Neutrophil (primary cell): ENCODE measurements around the gene CITED2.

Experiments
- H3K27ac ChIP-seq: fragments of 200-600 bp; sonication (generic); 2 replicates; pipeline ENCODE4 v1.5.1; 2016; ENCODE audit warnings: mild to moderate bottlenecking, moderate library complexity
- H3K27me3 ChIP-seq: fragments of 200-600 bp; sonication (generic); 2 replicates; pipeline ENCODE4 v1.6.0; 2016; ENCODE audit warnings: mild to moderate bottlenecking
- H3K36me3 ChIP-seq: fragments of 200-600 bp; sonication (generic); 2 replicates; pipeline ENCODE4 v1.5.1; 2017
- H3K4me1 ChIP-seq, 2 experiments: fragments of 200-600 bp in 1 of 2; sonication (generic) in 1 of 2; 1 replicate in 1 of 2; 2 replicates in 1 of 2; pipeline versions ENCODE4 v1.5.1 to v1.6.1; 2013 to 2016; ENCODE audit warnings: low read depth in 1 of 2, low read length in 1 of 2, mild to moderate bottlenecking in 1 of 2, moderate library complexity in 1 of 2; ENCODE audit not compliant: control insufficient read depth in 1 of 2, insufficient read depth in 1 of 2
- H3K4me3 ChIP-seq, 2 experiments: fragments of 200-600 bp in 1 of 2; sonication (generic) in 1 of 2; 1 replicate in 1 of 2; 2 replicates in 1 of 2; pipeline ENCODE4 v1.5.1; 2013 to 2016; ENCODE audit warnings: low read depth in 1 of 2, low read length in 1 of 2, mild to moderate bottlenecking in 1 of 2, moderate library complexity in 1 of 2
- H3K9me3 ChIP-seq: fragments of 200-600 bp; sonication (generic); 2 replicates; pipeline ENCODE4 v1.5.1; 2016
- CTCF ChIP-seq: fragments of 200-600 bp; sonication (generic); IDR thresholded peaks from 2 replicates; pipeline ENCODE4 v1.5.1; 2016; ENCODE audit warnings: antibody characterized with exemption

CITED2 gene

GRCh38 chr6:139374357-139375225 lies at the start of gene CITED2:
Gene CITED2, minus strand, starts transcription at chr6:139374648. Its CDS starts 704 bp downstream, at chr6:139373944.
- no peak for TF ChIP-seq CTCF
- H3K27me3 ChIP-seq: no peaks in the 10 kb centered on the region
- H3K9me3 ChIP-seq: no peaks in the 10 kb centered on the region
- peak within 1 kb of the TSS; percentile 77 to 91 for H3K4me3 ChIP-seq
- peaks cover 71 to 76% of the 10 kb centered on the region in 2 experiments for H3K4me1 ChIP-seq
- peak within 1 kb of the TSS; percentile 96 for H3K27ac ChIP-seq
- H3K36me3 ChIP-seq: no peaks in the 10 kb centered on the region

- TF ChIP-seq CTCF: no peak
- Histone ChIP-seq H3K4me1 (peaks cover 9 to 15% of the 10 kb centered on the region in 2 experiments), H3K9me3 (no peaks in the 10 kb centered on the region), H3K27ac (no peak overlapping the region), H3K36me3 (no peaks in the 10 kb centered on the region), H3K27me3 (no peaks in the 10 kb centered on the region), H3K4me3 (no peak overlapping the region)
Observed at GRCh38 chr6:139423037-139423703, 48.7 kb upstream of the CITED2 start.

- Histone ChIP-seq H3K27me3 (no peaks in the 10 kb centered on the region), H3K36me3 (no peaks in the 10 kb centered on the region), H3K27ac (no peak overlapping the region), H3K9me3 (no peaks in the 10 kb centered on the region), H3K4me1 (peaks cover 9 to 15% of the 10 kb centered on the region in 2 experiments), H3K4me3 (no peak overlapping the region)
- TF ChIP-seq CTCF: no peak
Observed at GRCh38 chr6:139422105-139423036, 47.9 kb upstream of the CITED2 start.

GRCh38 chr6:139418481-139419132 lies 44.2 kb upstream of the CITED2 start:
- no peak for TF ChIP-seq CTCF
- H3K27me3 ChIP-seq: no peaks in the 10 kb centered on the region
- H3K27ac ChIP-seq: no peak overlapping the region
- no peak overlapping the region for H3K4me3 ChIP-seq
- H3K4me1 ChIP-seq: peaks cover 9 to 15% of the 10 kb centered on the region in 2 experiments
- no peaks in the 10 kb centered on the region for H3K9me3 ChIP-seq
- no peaks in the 10 kb centered on the region for H3K36me3 ChIP-seq

GRCh38 chr6:139416146-139416545 lies 41.7 kb upstream of the CITED2 start:
- H3K27ac ChIP-seq: no peak overlapping the region
- H3K36me3 ChIP-seq: no peaks in the 10 kb centered on the region

More at GRCh38 chr6:139416146-139416545, 41.7 kb upstream of the CITED2 start:
- TF ChIP-seq CTCF: no peak
- Histone ChIP-seq H3K9me3 (no peaks in the 10 kb centered on the region), H3K4me3 (no peak overlapping the region), H3K27me3 (no peaks in the 10 kb centered on the region), H3K4me1 (peaks cover 7 to 8% of the 10 kb centered on the region in 2 experiments)
